NT2/D1 (cell line): Measurements from ENCODE around the gene SPOPL.
"Not testable (repeated sequence)": the region's sequence is repeated elsewhere in the genome, so short reads cannot be mapped to it uniquely, and the experiment has no call there.

ENCODE experiments used
- DNase-seq: peaks from one replicate; pipeline ENCODE4 v3.0.0-alpha.2; 2011; ENCODE audit warnings: low read depth, low spot score
- H3K27me3 ChIP-seq: 2 replicates; pipeline ENCODE4 v1.6.0; 2011; ENCODE audit warnings: mild to moderate bottlenecking; ENCODE audit not compliant: insufficient read length, insufficient read depth
- H3K36me3 ChIP-seq: 2 replicates; pipeline ENCODE4 v1.6.1; 2011; ENCODE audit warnings: mild to moderate bottlenecking, low read length, mixed read lengths; ENCODE audit not compliant: insufficient read depth, insufficient read length
- H3K4me1 ChIP-seq: 2 replicates; pipeline ENCODE4 v1.5.1; 2011; ENCODE audit not compliant: insufficient read depth, insufficient read length
- H3K4me3 ChIP-seq: 2 replicates; pipeline ENCODE4 v1.5.1; 2011; ENCODE audit warnings: low read depth; ENCODE audit not compliant: insufficient read length
- H3K9ac ChIP-seq: 2 replicates; pipeline ENCODE4 v1.6.0; 2011; ENCODE audit warnings: low read depth; ENCODE audit not compliant: insufficient read length
- H3K9me3 ChIP-seq: 2 replicates; pipeline ENCODE4 v1.5.1; 2011; ENCODE audit warnings: mild to moderate bottlenecking, low read length; ENCODE audit not compliant: insufficient read depth
- SUZ12 ChIP-seq: IDR thresholded peaks from 2 replicates; pipeline ENCODE4 v1.6.1; 2011; ENCODE audit not compliant: insufficient read length, insufficient read depth; ENCODE audit errors: extremely low read depth
- YY1 ChIP-seq: IDR thresholded peaks from 2 replicates; pipeline ENCODE4 v1.6.1; 2011; ENCODE audit not compliant: insufficient read length, insufficient read depth
- ZNF274 ChIP-seq: IDR thresholded peaks from 2 replicates; pipeline ENCODE4 v1.6.1; 2011; ENCODE audit warnings: mild to moderate bottlenecking, low read depth, low read length

Gene SPOPL

DNA sequence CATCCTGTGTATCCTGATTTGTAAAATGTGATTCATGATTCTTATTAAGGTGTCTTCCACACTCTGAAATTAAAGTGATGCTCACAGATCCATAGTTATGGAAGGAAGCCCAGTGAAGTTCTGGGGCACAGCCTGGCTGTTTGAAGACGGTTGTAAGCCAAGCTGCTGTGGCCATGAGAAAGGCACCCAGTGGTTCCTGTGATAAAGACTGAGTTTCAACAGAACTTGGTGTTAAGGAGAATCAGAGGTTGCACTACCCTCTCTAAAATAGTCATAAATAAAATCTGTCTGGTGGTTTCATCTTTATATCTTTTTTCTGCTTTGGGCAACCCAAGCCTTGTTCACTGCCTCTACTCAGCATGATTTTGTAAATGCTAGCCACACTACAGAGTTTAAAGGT, 32.2 kb upstream of the SPOPL start:
- TF ChIP-seq YY1 (no peak), ZNF274 (no peak), SUZ12 (no peak)
- Histone ChIP-seq H3K4me3 (no peak overlapping the region), H3K36me3 (no peaks in the 10 kb centered on the region), H3K9me3 (no peaks in the 10 kb centered on the region), H3K4me1 (no peaks in the 10 kb centered on the region), H3K9ac (no peak overlapping the region), H3K27me3 (no peaks in the 10 kb centered on the region)
- DNase-seq, result no peak

- H3K27me3 ChIP-seq, result no peaks in the 10 kb centered on the region
- no peak overlapping the region for H3K4me3 ChIP-seq
- no peaks in the 10 kb centered on the region for H3K9me3 ChIP-seq
- H3K36me3 ChIP-seq, result no peaks in the 10 kb centered on the region
- TF ChIP-seq ZNF274, result no peak
- TF ChIP-seq YY1, result no peak
- TF ChIP-seq SUZ12, result no peak
- no peak for DNase-seq
- H3K4me1 ChIP-seq, result no peaks in the 10 kb centered on the region
- no peak overlapping the region for H3K9ac ChIP-seq
These were observed 30.6 kb upstream of the SPOPL start for GRCh38 chr2:138470941-138471340.

GRCh38 chr2:138474100-138474825, 27.3 kb upstream of the SPOPL start:
- DNase-seq, result no peak

GRCh38 chr2:138475277-138475776, 26.2 kb upstream of the SPOPL start:
- Histone ChIP-seq H3K4me3 (no peak overlapping the region), H3K9ac (no peak overlapping the region)
- DNase-seq, result no peak

More at GRCh38 chr2:138474100-138474825, 27.3 kb upstream of the SPOPL start:
- TF ChIP-seq ZNF274 (no peak), YY1 (no peak), SUZ12 (no peak)
- Histone ChIP-seq H3K9ac (no peak overlapping the region), H3K27me3 (no peaks in the 10 kb centered on the region), H3K4me3 (no peak overlapping the region), H3K4me1 (no peaks in the 10 kb centered on the region), H3K36me3 (no peaks in the 10 kb centered on the region), H3K9me3 (no peaks in the 10 kb centered on the region)

GRCh38 chr2:138476186-138476585, 25.4 kb upstream of the SPOPL start:
- TF ChIP-seq YY1, result no peak
- TF ChIP-seq ZNF274, result no peak
- TF ChIP-seq SUZ12, result no peak
- H3K9ac ChIP-seq, result no peak overlapping the region
- H3K36me3 ChIP-seq, result no peaks in the 10 kb centered on the region
- no peaks in the 10 kb centered on the region for H3K27me3 ChIP-seq
- no peaks in the 10 kb centered on the region for H3K4me1 ChIP-seq
- no peak overlapping the region for H3K4me3 ChIP-seq
- H3K9me3 ChIP-seq, result no peaks in the 10 kb centered on the region
- no peak for DNase-seq

More at GRCh38 chr2:138475277-138475776, 26.2 kb upstream of the SPOPL start:
- TF ChIP-seq YY1, result no peak
- TF ChIP-seq SUZ12, result no peak
- no peak for TF ChIP-seq ZNF274
- no peaks in the 10 kb centered on the region for H3K9me3 ChIP-seq
- H3K27me3 ChIP-seq, result no peaks in the 10 kb centered on the region
- no peaks in the 10 kb centered on the region for H3K4me1 ChIP-seq
- no peaks in the 10 kb centered on the region for H3K36me3 ChIP-seq

DNA sequence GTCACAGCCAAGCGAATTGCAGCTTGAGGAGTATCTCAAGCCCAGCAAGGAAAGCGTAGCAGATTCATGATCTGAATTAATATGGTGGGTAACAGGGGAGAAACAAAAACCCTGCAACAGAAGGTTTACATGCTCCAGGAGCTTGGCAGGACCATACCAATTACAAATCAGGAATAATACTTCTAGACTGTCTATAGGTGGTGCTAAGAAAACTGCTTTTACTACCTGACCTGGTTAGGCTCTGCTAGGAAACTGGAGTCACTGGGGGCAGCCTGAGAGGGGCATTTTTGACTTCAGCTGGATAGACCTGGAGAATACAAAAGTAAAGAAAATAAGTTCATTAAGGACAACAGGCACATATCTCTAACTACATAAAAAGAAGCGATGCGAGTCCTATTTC, 24.6 kb upstream of the SPOPL start:
- no peak overlapping the region for H3K4me3 ChIP-seq
- H3K36me3 ChIP-seq, result no peaks in the 10 kb centered on the region
- TF ChIP-seq ZNF274 (no peak), YY1 (no peak), SUZ12 (no peak)
- DNase-seq, result no peak
- no peaks in the 10 kb centered on the region for H3K27me3 ChIP-seq
- no peaks in the 10 kb centered on the region for H3K4me1 ChIP-seq
- H3K9me3 ChIP-seq, result no peaks in the 10 kb centered on the region
- H3K9ac ChIP-seq, result no peak overlapping the region

DNA sequence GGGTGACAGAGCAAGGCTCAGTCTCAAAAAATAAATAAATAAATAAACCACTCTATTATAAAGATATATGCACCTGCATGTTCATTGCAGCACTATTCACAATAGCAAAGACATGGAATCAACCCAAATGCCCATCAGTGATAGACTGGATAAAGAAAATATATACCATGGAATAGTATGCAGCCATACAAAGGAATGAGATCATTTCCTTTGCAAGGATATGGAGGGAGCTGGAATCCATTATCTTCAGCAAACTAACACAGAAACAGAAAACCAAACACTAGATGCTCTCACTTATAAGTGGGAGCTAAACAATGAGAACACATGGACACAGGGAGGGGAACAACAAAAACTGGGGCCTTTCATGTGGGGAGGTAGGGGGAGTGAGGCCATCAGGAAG, 18.8 kb upstream of the SPOPL start:
- not testable (repeated sequence) for H3K9ac ChIP-seq, H3K4me3 ChIP-seq, H3K9me3 ChIP-seq, DNase-seq, H3K36me3 ChIP-seq, H3K4me1 ChIP-seq, H3K27me3 ChIP-seq
